Right atrium auricular region (tissue), 2 donors: ENCODE results near the gene LTK. TPM values are rescaled to one million over a fixed set of nuclear protein-coding genes. Genes with fewer than 3 reads are reported as not detected.

Experiments used
- DNase-seq: peaks from one replicate; pipeline ENCODE4 v3.0.0-alpha.2; 2019; ENCODE audit warnings: low spot score
- H3K27ac ChIP-seq, 2 donors: fragments of 200-600 bp; sonication (generic); 1 replicate in 1 of 2; 2 replicates in 1 of 2; pipeline ENCODE4 v1.5.1; 2016 to 2019
- H3K27me3 ChIP-seq, 2 donors: fragments of 200-600 bp; sonication (generic); one replicate each; pipeline versions ENCODE4 v1.5.1 to v1.6.0; 2017 to 2019
- H3K36me3 ChIP-seq: fragments of 200-600 bp; sonication (generic); one replicate; pipeline ENCODE4 v1.5.1; 2016
- H3K4me1 ChIP-seq, 2 donors: fragments of 200-600 bp; sonication (generic); one replicate each; pipeline versions ENCODE4 v1.5.1 to v1.6.0; 2017 to 2019
- H3K4me3 ChIP-seq, 2 donors: fragments of 200-600 bp; sonication (generic); 1 replicate in 1 of 2; 2 replicates in 1 of 2; pipeline ENCODE4 v1.5.1; 2017 to 2019; ENCODE audit warnings: mild to moderate bottlenecking in 1 of 2, moderate library complexity in 1 of 2
- H3K9me3 ChIP-seq, 2 donors: fragments of 200-600 bp; sonication (generic); one replicate each; pipeline ENCODE4 v1.5.1; 2019
- CTCF ChIP-seq, 2 donors: fragments of 200-600 bp; sonication (generic); IDR thresholded peaks; one replicate each; pipeline ENCODE4 v1.5.1; 2019; ENCODE audit warnings: antibody characterized with exemption in 2 of 2
- total RNA-seq, 2 donors: library from RNA; depleted of rRNA; stranded (reverse); fragments of >200 nt; gene quantifications; one replicate each; pipeline ENCODE4 v1.1.0, GENCODE V29; 2016

Gene LTK
- total RNA-seq, 2 donors from 2014 or later: 0.98 TPM; not detected in 1

GRCh38 chr15:41490355-41490754, 23.3 kb downstream of the LTK start:
- H3K4me3 ChIP-seq: no peak overlapping the region
- no peaks in the 10 kb centered on the region for H3K27me3 ChIP-seq
- H3K4me1 ChIP-seq: peaks cover 0 to 27% of the 10 kb centered on the region in 2 donors
- H3K36me3 ChIP-seq: no peaks in the 10 kb centered on the region
- no peak for TF ChIP-seq CTCF (IDR thresholded peaks at IDR 0.05)
- no peak overlapping the region for H3K27ac ChIP-seq
- no peak for DNase-seq
- no peaks in the 10 kb centered on the region for H3K9me3 ChIP-seq

- TF ChIP-seq CTCF (IDR thresholded peaks at IDR 0.05): no peak
- Histone ChIP-seq H3K27ac (no peak overlapping the region), H3K27me3 (no peaks in the 10 kb centered on the region), H3K4me3 (no peak overlapping the region), H3K9me3 (no peaks in the 10 kb centered on the region), H3K4me1 (peaks cover 0 to 19% of the 10 kb centered on the region in 2 donors), H3K36me3 (no peaks in the 10 kb centered on the region)
- no peak for DNase-seq
These were observed 24.0 kb downstream of the LTK start for GRCh38 chr15:41489641-41490040.

DNA sequence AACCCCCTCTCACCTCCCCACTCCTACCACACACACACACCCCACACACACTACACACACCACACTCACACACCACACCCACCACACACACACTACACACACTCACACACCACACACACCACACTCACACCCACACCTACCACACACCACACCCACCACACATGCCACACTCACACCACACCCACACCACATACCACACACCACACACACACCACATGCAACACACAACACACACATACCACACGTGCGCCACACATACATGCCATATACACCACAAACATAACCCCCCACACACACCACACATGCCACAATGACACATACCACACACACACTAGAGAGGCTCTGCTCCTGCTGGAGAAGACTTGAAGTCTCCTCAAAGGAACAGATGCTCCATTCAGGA, 25.8 kb downstream of the LTK start:
- no peak for DNase-seq
- Histone ChIP-seq H3K27ac (no peak overlapping the region), H3K27me3 (no peaks in the 10 kb centered on the region), H3K36me3 (no peaks in the 10 kb centered on the region), H3K4me1 (peaks cover 0 to 6% of the 10 kb centered on the region in 2 donors), H3K9me3 (no peaks in the 10 kb centered on the region), H3K4me3 (no peak overlapping the region)
- TF ChIP-seq CTCF (IDR thresholded peaks at IDR 0.05): no peak

GRCh38 chr15:41487381-41487780, 26.2 kb downstream of the LTK start:
- Histone ChIP-seq H3K27ac (no peak overlapping the region), H3K36me3 (peaks cover 3% of the 10 kb centered on the region), H3K27me3 (no peaks in the 10 kb centered on the region), H3K4me3 (no peak overlapping the region), H3K9me3 (no peaks in the 10 kb centered on the region), H3K4me1 (peaks cover 0 to 2% of the 10 kb centered on the region in 2 donors)
- no peak for DNase-seq
- TF ChIP-seq CTCF (IDR thresholded peaks at IDR 0.05): no peak

GRCh38 chr15:41486286-41486685, 27.3 kb downstream of the LTK start:
- peaks cover 14% of the 10 kb centered on the region for H3K36me3 ChIP-seq
- H3K27ac ChIP-seq: no peak overlapping the region
- no peaks in the 10 kb centered on the region for H3K4me1 ChIP-seq
- H3K27me3 ChIP-seq: no peaks in the 10 kb centered on the region
- no peak for DNase-seq
- H3K9me3 ChIP-seq: no peaks in the 10 kb centered on the region
- no peak for TF ChIP-seq CTCF (IDR thresholded peaks at IDR 0.05)
- no peak overlapping the region for H3K4me3 ChIP-seq

DNA sequence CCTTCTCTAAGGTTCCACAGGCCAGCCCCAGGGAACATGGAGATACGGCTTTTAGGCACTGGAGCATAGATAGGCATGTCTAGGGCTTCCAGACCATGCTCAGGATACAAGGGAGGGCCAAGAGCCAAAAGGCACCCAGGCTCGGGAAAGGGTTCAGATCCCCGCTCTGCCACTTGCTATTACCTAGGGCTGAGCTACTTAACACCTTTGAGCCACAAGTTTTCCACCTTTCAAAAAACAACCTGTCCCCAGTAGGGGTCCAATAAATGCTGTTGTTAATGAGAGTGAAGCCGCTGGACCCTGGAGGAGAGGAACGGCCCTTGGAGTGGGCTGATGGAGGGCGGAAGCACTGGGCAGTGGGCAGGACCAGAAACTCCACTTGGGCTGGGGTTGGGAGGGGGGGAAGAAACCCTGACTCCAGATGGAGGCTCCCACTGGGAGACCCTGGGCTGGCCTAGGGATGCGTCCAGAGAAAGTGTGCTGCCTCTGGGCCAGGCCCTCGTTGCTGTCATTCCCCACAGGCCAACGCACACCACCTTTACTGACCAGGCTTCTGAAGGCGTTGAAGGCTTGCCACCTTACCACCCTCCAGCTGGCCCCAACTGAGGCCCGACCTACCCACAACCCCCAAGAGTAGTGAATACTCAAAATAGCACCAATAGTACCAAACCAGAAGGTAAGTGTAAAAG, 28.5 kb downstream of the LTK start:
- H3K27me3 ChIP-seq: no peaks in the 10 kb centered on the region
- H3K9me3 ChIP-seq: no peaks in the 10 kb centered on the region
- no peak for DNase-seq
- TF ChIP-seq CTCF (IDR thresholded peaks at IDR 0.05): no peak
- peaks cover 26% of the 10 kb centered on the region for H3K36me3 ChIP-seq
- H3K4me3 ChIP-seq: no peak overlapping the region
- no peak overlapping the region for H3K27ac ChIP-seq
- no peaks in the 10 kb centered on the region for H3K4me1 ChIP-seq
